Stimulated activated naive CD4-positive, alpha-beta T cell treated with Interleukin-2 at 50 U/mL for 16 hours (primary cell): ENCODE data around the gene ODF4.
"Not testable (repeated sequence)": the region's sequence is repeated elsewhere in the genome, so short reads cannot be mapped to it uniquely, and the experiment has no call there.

Experiments
- DNase-seq: peaks from one replicate; lab custom pipeline; 2025; lab: John Stamatoyannopoulos, UW

The ODF4 gene

DNA sequence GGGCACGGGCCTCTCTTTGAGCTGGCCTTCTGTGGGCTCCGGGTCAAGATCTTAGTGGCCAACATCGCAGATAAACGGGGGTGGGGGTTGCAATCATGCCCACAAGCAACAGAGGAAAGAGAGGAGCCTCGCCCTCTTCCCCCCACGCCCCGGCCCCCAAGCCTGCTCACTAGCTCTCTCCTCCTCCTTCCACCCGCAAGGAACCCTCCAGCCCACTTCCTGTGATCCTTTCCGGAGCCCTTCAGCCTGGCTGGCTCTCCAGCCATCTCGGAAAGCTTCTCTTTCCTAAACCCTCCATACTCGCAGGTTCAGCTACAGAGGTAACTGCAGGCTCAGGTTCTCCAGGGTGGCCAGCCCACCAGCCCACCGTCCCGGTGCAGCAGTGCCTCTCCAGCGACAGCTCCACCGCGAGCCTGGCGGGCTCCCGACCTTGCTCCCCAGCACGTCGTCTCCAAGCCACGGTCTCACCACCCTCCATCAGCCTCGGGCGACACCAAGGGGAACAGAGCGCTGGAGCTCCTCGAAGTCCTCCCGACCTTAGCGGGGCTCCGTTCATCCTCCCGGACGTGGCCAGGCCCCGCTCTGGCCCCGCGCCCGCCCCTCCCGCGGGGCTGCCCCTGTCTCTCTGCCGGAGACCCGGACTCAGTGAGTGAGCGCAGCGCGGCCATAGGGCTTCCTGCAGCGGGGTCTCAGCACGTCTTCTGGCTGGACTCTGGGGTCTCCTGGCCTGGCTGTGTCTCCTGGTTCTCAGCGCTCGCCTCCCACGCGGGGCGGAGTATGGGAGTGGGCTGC lies 12.9 kb upstream of the ODF4 start:
- DNase-seq = no peak

DNA sequence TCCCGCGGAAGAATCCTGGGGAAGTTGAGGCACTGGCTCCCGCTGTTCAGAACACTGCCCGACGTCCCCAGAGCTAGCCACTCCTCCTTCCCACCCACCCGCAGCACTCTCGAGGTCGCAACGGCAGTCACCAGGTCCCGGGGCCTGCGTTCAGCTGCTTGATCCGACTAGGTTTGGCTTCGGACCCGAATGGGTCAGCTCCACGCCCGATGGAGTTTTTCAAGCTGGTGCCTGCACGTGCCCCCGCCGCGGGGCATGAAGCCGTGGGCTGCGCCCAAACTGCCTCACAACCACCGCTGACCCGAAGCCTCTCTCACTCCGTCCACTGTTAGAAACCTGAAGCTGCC lies 12.4 kb upstream of the ODF4 start:
- no peak for DNase-seq

DNA sequence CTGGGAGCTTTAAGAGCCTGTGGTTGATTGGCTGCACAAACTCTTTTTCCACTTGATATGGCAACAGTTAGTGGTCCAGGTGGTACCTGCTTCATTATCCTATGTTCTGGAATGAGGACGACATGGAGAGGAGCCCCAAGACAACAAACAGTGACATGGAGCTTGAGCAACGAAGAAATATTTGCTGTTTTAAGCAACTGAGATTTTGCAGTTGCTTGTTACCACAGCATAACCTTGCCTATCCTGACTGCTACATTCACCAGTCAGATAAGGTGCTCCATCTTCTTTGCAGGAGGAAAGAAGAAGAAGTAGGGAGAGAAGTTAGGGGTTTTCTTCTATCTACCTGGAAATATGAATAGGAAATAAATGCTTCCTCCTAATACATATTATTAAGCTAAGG lies 7.5 kb upstream of the ODF4 start:
- no peak for DNase-seq

DNA sequence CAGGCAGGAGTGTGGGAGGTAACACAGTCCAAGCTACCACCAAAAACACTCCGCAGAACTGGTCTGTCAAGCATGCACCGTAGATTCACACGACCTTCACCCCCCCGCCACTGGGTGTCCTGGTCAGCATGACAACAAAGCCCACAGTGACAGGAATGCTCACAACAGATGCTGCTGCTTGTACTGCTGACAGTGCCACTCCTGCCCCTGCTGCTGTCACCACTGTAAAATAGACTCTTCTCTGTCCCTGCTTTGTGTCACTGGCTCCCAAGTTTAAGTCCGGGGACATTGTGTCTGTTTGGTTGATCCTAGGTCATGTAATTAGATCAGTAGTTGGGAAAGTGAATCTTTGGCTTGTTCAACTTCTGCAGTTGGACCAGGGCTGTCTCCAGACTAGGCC lies 7.0 kb upstream of the ODF4 start:
- no peak for DNase-seq

DNA sequence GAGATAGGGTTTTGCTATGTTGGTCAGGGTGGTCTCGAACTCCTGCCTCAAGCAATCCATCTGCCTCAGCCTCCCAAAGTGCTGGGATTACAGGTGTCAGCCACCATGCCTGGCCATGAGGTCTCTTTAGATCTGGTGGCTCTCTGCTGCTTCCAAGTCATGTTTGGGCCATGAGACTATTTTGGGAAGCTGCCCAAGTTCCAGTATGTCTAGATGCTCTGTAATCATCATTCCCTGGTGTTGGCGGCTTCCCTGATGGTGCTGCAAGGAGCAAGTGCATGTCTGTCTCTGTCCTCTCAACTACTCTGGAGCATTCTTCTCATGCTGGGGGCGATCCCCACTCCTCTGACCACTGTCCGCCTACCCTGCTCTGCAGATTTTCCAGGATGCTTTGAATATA lies 6.4 kb upstream of the ODF4 start:
- no peak for DNase-seq

DNA sequence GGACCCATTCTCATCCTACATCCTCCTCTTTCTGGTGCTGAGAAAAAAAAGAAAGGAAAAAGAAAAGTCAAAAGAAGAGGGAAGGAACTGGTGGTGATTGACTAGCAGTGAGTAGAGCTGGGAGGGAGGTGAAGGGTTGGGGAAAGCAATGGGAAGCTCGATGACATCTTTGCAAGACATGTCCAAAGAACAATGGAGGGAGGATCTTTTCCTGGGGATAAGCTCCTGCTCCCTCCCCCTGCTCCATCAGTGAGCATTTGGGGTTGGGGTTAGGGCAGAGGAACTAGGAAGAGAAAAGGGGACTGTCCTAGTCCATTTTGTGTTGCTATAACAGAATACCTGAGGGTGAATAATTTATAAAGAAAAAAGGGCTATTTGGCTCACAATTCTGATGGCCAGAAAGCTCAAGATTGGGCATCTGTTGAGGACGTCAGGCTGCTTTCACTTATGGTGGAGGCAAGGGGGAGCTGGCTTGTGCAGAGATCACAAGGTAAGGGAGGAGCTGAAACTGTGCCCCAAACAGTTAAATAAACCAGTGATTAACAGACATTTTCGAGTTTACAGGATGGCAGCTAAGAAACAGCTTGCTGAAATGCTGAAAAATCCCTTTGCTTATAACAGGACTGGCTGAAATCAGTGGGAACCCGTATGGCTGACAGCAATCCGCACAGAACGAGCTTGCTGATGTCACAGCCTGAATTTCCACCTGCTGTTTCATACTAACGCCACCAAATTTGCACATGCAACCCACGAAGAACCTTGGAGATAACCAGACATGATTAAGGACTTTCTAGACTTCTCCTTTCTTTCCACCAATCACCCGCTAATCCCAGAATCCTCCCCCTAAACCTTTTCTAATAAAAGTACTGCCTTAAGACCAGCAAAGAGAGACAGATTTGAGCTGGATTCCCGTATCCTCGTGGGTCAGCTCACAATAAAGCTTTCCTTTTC lies 1.6 kb upstream of the ODF4 start:
- no peak for DNase-seq

DNA sequence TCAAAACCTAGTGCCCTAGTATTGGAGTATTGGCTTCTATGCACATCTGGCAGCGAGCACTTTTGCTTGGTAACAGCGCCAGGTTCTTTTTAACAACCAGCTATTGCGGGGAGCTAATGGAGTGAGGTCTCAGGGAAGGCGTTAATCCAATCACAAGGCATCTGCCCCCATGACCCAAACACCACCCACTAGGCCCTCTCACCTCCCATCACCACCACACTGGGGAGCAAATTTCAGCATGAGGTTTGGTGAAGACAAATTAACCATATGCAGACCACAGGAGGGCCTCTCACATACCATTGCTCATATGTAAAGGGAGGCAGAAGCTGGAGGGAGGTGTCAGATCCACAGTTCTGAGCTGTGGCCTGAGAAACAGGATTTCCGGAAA lies 893 bp upstream of the ODF4 start:
- DNase-seq = no peak

DNA sequence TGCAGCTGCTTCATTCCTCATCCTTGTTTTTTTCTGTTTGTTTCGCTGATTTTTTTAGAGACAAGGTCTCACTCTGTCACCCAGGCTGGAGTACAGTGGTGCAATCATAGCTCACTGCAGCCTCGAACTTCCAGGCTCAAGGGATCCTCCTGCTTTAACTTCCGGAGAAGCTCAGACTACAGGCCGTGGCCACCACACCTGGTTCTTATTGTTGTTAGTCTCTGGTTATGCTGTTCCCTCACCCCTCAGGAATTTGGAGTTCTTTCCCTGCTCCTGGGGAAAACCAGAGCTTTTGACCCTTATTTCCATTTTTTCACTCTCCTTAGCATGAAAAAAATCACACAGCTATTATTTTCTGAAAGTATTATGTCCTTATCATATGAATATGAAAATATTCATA lies 1.8 kb downstream of the ODF4 start:
- DNase-seq = no peak

DNA sequence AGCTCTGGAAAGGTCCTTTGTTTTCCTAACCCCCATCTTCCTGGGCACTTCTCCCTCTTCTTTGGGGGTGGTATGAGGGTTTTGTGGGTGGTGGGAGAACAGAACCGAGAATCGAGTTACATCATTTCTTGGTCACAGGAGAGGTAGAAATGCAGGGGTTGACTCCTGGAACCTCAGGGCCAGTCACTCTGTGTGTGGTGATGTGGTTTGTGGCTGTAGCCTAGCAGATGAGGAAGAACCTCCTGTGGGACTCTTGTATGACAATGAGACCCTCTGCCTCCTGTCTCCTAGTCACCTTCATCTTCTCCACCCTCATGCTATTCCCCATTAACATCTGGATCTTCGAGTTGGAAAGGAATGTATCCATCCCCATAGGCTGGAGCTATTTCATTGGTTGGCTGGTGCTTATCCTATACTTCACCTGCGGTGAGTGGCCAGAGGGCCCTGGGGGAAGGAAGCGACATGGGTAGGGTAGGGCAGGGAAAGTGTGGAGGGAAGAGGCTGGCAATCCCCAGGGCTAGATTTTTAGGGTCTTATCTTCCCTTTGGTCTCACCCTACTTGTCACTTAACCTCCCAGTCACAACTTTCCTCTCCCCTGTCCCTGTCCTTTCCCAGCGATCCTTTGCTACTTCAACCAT lies 5.5 kb downstream of the ODF4 start:
- no peak for DNase-seq

DNA sequence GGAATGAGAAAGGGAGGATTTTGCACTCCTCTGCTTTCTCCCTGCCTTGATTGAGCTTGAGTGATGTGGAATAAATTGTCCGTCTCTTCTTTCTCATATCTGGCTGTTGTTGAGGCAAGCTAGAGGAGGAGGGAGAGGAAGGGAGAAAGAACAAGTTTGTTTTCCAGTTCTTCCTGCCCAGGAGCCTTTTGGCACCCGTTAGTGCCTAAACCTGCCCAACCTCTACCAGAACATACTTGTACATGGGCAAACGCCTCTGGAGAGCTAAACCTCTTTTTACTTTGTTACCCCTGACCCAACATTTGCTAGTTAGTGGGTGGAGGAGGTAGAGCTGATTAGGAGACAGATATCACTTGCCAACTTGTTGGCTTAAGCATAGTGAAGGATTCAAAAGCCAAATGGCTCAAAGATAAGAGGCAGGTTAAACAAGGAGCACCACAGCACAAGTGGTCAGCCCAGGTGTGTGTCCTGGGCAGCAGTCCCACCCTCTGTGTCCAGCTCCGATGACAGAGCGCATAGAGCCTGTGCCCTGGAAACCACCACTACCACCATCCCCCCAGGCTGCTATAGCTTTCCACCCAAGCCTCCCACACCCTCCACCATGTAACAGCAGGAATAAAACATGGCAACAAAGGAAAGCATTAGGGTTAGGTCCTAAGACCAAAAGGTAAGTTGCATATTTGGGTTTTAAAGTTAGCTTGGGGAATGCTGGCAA lies 6.5 kb downstream of the ODF4 start:
- no peak for DNase-seq

DNA sequence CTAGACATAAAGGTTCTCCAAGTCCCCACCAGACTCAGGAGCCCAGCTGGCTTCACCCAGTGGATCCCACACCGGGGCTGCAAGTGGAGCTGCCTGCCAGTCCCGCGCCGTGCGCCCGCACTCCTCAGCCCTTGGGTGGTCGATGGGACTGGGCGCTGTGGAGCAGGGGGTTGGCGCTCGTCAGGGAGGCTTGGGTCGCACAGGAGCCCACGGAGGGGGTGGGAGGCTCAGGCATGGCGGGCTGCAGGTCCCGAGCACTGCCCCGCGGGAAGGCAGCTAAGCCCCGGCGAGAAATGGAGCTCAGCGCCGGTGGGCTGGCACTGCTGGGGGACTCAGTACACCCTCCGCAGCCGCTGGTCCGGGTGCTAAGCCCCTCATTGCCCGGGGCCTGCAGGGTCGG lies 7.4 kb downstream of the ODF4 start:
- DNase-seq = not testable (repeated sequence)

DNA sequence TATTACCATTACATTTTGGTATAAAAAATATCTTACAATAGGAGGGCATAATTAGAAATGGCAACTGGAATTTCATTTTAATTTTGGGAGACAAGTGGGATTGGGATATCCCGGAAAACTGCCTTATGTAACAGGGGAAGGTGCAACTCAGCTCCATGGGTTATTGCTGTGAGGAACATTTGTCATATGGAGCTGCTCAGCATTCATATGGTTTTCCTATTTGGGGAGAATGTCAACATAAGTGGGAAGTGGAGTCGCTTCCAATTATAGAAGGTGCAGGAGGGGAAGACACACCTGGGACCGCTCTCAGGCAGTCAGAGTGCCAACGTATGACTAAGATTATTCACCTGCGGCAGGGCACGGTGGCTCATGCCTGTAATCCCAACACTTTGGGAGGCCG lies 10.7 kb downstream of the ODF4 start:
- DNase-seq = no peak

DNA sequence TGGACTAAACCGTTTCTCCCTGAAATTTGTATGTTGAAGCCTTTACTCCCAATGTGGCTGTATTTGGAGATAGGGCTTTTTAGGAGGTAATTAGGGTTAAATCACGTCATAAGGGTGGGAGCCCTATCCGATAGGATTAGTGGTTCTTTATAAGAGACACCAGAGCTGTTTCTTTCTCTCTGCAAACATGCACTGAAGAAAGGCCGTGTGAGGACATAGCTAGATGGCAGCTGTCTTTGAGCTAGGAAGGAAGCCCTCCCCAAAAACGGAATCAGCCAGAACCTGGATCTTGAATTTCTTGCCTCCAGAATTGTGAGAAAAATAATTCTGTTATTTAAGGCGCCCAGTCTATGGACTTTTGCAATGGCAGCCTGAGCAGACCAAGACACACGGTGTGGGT lies 14.1 kb downstream of the ODF4 start:
- DNase-seq = no peak

DNA sequence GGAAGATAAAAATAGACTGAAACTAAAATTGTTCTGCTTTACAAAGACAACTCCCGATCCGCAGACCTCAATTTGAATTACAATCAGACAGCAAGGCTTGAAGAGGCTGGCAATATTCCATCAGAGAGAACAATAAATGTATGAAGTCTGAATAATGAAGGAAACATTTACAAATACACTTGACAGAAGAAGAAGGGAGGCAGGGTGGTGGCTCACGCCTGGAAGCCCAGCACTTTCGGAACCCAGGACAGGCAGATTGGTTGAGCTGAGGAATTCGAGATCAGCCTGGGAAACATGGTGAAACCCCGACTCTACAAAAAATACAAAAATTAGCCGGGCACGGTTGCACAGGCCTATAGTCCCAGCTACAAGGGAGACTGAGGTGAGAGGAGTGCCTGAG lies 14.6 kb downstream of the ODF4 start:
- no peak for DNase-seq

DNA sequence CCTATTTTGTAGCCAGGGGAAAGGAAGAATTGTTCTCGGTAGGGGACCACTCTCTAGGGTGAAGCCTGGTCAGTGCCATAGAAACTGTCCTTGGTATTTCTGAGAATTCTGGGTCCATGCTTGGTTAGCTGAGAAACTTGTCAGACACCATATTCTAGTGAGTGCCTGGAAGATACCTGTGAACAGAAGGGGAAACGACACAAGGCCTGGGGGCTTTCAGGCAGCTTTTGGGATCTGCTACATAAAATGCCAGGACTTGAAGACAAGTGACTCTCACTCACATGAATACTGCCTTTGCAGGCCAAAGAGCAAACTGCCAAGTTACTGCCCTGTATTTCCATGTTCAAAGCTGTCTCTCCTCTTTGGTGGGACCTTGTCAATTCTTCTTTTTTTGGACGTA lies 18.3 kb downstream of the ODF4 start:
- no peak for DNase-seq

DNA sequence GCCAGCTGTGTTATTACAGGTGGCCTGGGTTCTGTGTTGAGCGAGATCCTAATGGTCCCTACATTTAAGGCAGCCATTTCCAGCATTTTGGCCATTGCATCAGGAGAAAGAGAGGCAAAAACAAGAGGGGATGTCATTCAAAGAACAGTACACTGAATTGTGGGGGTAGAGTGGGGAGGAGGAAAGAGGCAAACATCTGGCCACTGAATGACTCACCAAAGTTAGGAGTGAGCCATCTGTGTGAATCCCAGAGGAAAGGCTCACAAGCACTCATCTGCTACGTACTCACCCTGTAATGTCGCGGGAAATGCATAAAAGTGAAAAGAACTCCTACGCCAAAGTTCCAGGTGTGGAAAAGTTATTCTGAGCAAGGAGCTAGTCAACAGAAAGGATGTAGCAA lies 20.1 kb downstream of the ODF4 start:
- DNase-seq = no peak

DNA sequence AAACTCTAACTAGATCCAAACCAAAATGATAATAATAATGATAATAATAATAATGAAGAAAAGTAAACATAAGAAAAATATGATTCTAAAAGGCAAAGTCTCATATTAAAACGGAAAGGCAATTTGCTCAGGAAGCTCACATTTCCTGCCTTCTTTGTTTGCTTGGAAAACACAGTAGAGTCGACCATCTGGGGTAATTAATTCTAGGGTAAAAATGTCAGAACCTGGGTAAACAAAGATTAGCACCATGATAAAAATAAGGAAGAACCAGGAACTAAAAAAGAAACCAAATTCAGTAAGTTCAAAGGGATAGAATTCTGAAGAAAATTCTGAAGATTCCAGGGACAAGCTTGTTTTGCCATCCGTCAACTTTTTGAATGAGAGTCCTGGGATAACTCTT lies 20.6 kb downstream of the ODF4 start:
- no peak for DNase-seq

DNA sequence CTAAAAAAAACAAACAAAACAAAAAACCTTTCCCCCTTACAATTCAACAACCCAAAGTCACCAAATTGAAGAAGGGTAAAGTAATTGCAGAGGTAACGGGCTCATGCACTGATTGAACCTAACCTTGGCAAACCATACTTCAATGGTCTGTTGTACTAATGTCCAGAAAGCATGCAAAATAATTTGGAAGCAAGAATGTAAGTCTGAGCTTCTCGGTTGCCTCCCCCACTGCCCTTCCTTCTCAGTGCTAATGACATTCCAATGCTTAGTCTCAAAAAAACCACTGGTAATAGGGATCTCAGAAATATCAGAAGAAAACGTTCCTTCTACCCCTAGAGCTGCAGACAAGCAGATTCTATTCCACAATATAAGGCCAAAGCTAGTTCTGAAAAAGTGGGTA lies 21.1 kb downstream of the ODF4 start:
- DNase-seq = no peak

DNA sequence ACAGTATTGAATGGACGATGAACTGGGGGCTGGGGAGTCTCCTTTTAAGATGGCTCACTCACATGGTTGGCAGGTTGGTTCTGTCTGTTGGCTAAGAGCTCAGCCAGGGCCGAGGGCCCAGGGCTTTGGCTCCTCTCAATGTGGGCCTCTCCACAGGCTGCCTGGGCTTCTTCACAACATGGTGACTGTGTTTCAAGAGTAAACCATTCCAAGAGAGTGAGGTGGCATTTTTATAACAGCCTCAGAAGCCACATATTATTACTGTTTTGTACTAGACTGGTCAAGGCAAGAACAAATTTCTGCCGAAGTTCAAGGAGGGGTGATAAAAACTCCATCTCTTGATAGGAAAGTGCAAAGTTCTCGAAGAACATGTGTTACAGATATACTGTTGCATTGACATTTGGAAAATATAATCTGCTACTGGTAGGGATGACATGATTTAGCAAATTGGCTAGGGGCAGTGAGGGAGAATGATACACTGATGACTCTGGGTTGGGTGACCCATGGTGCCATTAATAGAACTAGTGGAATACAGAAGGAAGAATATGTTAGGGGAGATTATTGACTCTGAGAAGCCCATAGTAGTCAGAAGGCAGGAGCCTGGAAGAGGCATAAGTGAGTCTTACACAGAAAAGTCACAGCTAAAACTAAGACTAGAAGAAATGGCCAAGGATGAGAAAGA lies 23.2 kb downstream of the ODF4 start:
- no peak for DNase-seq

DNA sequence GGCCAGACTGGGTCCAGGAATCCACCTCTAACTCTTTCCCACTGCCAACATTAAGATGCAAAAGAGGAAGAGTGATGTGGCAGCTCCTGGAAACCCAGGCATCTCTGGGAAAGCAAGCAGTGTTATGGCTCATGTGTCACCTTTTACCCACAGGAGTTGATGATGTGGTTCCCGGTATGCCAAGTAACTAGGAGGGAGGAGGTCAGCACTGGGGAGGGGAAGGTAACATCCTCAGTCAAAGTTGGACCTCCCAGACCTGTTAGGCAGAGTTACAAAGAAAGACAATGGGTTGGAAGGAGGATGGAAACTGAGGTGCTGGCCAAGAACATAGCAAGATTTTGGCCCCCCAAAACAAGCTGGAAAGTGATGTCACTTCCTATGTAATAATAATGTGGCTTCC lies 25.5 kb downstream of the ODF4 start:
- no peak for DNase-seq

DNA sequence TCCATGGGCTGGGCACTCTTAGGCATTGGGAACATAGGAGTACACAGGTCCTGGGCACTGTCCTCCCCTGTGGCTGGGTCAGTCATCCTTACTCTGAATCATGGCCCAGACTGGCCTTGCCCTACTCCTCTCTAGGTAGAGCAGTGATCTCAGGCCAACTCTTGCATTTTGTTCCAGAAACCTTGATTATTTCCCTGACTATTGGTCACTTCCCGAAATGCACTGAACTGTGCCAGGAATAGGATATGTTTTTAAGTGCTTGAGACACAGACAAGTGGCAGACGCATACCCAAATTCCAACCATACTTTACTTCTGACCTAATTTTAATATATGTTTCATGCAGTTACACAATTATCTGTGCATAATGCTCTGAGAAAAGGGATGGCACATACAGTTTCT lies 26.6 kb downstream of the ODF4 start:
- no peak for DNase-seq

DNA sequence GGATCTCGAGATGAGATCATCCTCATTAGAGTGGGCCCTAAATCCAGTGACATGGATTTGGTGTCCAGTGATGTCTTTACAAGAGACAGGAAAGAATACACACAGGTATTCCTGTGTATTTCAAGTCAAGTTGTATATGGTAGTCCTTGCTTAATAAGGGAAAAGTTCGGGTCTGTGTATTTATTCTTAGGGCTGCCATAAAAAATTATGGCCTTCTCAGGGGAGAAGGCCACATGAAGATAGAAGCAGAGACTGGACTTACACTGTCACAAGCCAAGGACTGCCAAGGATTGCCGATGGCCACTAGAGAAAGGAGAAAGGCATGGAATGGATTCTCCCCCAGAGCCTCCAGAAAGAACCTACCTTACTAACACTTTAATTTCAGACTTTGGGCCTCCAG lies 28.6 kb downstream of the ODF4 start:
- DNase-seq = no peak
